GM12801 (cell line): ENCODE data around the gene PPP2R5E.

Source experiments
- CTCF ChIP-seq: IDR thresholded peaks from one replicate; pipeline ENCODE4 v1.5.1; 2011; ENCODE audit warnings: control low read depth; ENCODE audit not compliant: insufficient read length; ENCODE audit errors: extremely low read depth

PPP2R5E gene

GRCh38 chr14:63562405-63562804, 19.2 kb upstream of the PPP2R5E start:
- no peak for TF ChIP-seq CTCF

GRCh38 chr14:63555572-63555971, 12.4 kb upstream of the PPP2R5E start:
- no peak for TF ChIP-seq CTCF

- no peak for TF ChIP-seq CTCF
Observed at GRCh38 chr14:63551332-63551731, 8.2 kb upstream of the PPP2R5E start.

GRCh38 chr14:63547798-63548335, 4.7 kb upstream of the PPP2R5E start:
- TF ChIP-seq CTCF = no peak

GRCh38 chr14:63545431-63545830, 2.3 kb upstream of the PPP2R5E start:
- no peak for TF ChIP-seq CTCF

GRCh38 chr14:63544591-63545299, 1.6 kb upstream of the PPP2R5E start:
- no peak for TF ChIP-seq CTCF

GRCh38 chr14:63543826-63544406, 739 bp upstream of the PPP2R5E start:
- no peak for TF ChIP-seq CTCF
